Trophoblast cell (in vitro differentiated cells and primary cell): Measurements from ENCODE around the gene CERK.

Experiments
- DNase-seq, 2 donors: peaks; one replicate each; pipeline ENCODE4 v3.0.0-alpha.2; 2016
- H2AFZ ChIP-seq: 2 replicates; pipeline ENCODE4 v1.6.1; 2013; ENCODE audit warnings: low read length, moderate library complexity, mild to moderate bottlenecking; ENCODE audit not compliant: insufficient read depth, poor library complexity
- H2AK5ac ChIP-seq: 2 replicates; pipeline ENCODE4 v1.6.1; 2013; ENCODE audit warnings: mild to moderate bottlenecking, low read length
- H2BK120ac ChIP-seq: 2 replicates; pipeline ENCODE4 v1.6.1; 2013; ENCODE audit warnings: low read length, mild to moderate bottlenecking, moderate library complexity; ENCODE audit not compliant: insufficient read depth, poor library complexity
- H2BK12ac ChIP-seq: 2 replicates; pipeline ENCODE4 v1.6.1; 2013; ENCODE audit warnings: mild to moderate bottlenecking, low read length, moderate library complexity
- H2BK5ac ChIP-seq: 2 replicates; pipeline ENCODE4 v1.6.1; 2013; ENCODE audit warnings: low read length, low read depth, moderate library complexity, mild to moderate bottlenecking; ENCODE audit not compliant: poor library complexity
- H3K14ac ChIP-seq: 2 replicates; pipeline ENCODE4 v1.6.1; 2013; ENCODE audit warnings: mild to moderate bottlenecking, low read length
- H3K18ac ChIP-seq: 2 replicates; pipeline ENCODE4 v1.6.1; 2013; ENCODE audit warnings: mild to moderate bottlenecking, low read length
- H3K23ac ChIP-seq: 2 replicates; pipeline ENCODE4 v1.6.1; 2013; ENCODE audit warnings: low read length
- H3K27ac ChIP-seq: 2 replicates; pipeline ENCODE4 v1.5.1; 2013; ENCODE audit warnings: low read depth, mild to moderate bottlenecking, inconsistent platforms, low read length, moderate library complexity
- H3K27me3 ChIP-seq: 2 replicates; pipeline ENCODE4 v1.6.1; 2013; ENCODE audit warnings: inconsistent platforms, mild to moderate bottlenecking, low read length, moderate library complexity; ENCODE audit not compliant: insufficient read depth
- H3K36me3 ChIP-seq, 2 experiments: 1 replicate in 1 of 2; 2 replicates in 1 of 2; pipeline ENCODE4 v1.6.1; 2013; ENCODE audit warnings: low read length in 2 of 2, mild to moderate bottlenecking in 2 of 2, moderate library complexity in 1 of 2; ENCODE audit not compliant: insufficient read depth in 2 of 2, control insufficient read depth in 1 of 2
- H3K4ac ChIP-seq: 2 replicates; pipeline ENCODE4 v1.6.1; 2013; ENCODE audit warnings: low read depth, mild to moderate bottlenecking, low read length, moderate library complexity
- H3K4me1 ChIP-seq, 2 experiments: 1 replicate in 1 of 2; 2 replicates in 1 of 2; pipeline ENCODE4 v1.6.1; 2013; ENCODE audit warnings: low read length in 2 of 2, mild to moderate bottlenecking in 2 of 2, moderate library complexity in 1 of 2; ENCODE audit not compliant: insufficient read depth in 2 of 2, control insufficient read depth in 1 of 2
- H3K4me2 ChIP-seq: 2 replicates; pipeline ENCODE4 v1.6.1; 2013; ENCODE audit warnings: inconsistent platforms, mild to moderate bottlenecking, low read length, moderate library complexity
- H3K4me3 ChIP-seq: 2 replicates; pipeline ENCODE4 v1.5.1; 2013; ENCODE audit warnings: mild to moderate bottlenecking, low read depth, low read length, inconsistent platforms
- H3K79me1 ChIP-seq: one replicate; pipeline ENCODE4 v1.6.1; 2013; ENCODE audit warnings: low read length
- H3K79me2 ChIP-seq: 2 replicates; pipeline ENCODE4 v1.6.1; 2013; ENCODE audit warnings: low read length, mild to moderate bottlenecking; ENCODE audit not compliant: control insufficient read depth, insufficient read depth, poor library complexity
- H3K9ac ChIP-seq: 2 replicates; pipeline ENCODE4 v1.6.1; 2013; ENCODE audit warnings: mild to moderate bottlenecking, low read length
- H3K9me3 ChIP-seq: 2 replicates; pipeline ENCODE4 v1.6.1; 2013; ENCODE audit warnings: low read depth, mild to moderate bottlenecking, control low read depth, inconsistent platforms, low read length; ENCODE audit not compliant: insufficient read depth
- H4K12ac ChIP-seq: 2 replicates; pipeline ENCODE4 v1.6.1; 2013; ENCODE audit warnings: low read depth, mild to moderate bottlenecking, low read length, moderate library complexity
- H4K8ac ChIP-seq: 2 replicates; pipeline ENCODE4 v1.6.1; 2013; ENCODE audit warnings: low read depth, mild to moderate bottlenecking, low read length, moderate library complexity
- H4K91ac ChIP-seq: one replicate; pipeline ENCODE4 v1.6.1; 2013; ENCODE audit warnings: low read depth, mild to moderate bottlenecking, low read length, moderate library complexity
- WGBS: extraction: QIAGEN DNeasy Blood & Tissue Kit; methylation state at CpG from one replicate; pipeline ENCODE4 v1.1.7; 2013; ENCODE audit warnings: missing lambda C conversion rate; ENCODE audit not compliant: insufficient read length, insufficient coverage; ENCODE audit errors: extremely low coverage; 5-methylcytosine and 5-hydroxymethylcytosine counted together

CERK gene

DNA sequence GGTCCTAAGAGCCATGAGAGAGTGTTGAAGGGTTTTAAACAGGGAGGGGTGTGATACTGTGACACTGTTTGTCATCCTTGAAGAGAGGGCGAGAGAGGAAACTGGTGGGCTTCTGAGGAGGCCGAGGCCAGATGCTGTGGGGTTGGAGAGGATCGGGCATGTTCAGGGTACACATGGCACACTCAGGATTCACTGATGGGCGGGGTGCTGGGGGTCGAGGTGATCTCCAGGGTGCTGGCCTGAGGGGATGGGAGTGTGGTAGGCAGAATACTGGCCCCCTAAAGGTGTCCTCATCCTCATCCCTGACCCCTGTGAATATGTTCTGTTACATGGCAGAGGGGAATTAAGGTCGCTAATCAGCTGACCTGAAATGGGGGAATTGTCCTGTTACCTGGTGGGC, 31.7 kb upstream of the CERK start:
- Histone ChIP-seq H3K9ac (no peak overlapping the region), H3K79me1 (peaks cover 4% of the 10 kb centered on the region), H2AK5ac (no peak overlapping the region), H3K23ac (no peak overlapping the region), H2BK5ac (no peak overlapping the region), H3K9me3 (no peaks in the 10 kb centered on the region), H4K91ac (no peak overlapping the region), H3K27ac (no peak overlapping the region), H3K36me3 (peaks cover 0 to 2% of the 10 kb centered on the region in 2 experiments), H3K4me3 (no peak overlapping the region), H4K8ac (no peak overlapping the region), H3K4me1 (peaks cover 8 to 9% of the 10 kb centered on the region in 2 experiments), H3K79me2 (peaks cover 3% of the 10 kb centered on the region), H2AFZ (no peak overlapping the region), H3K4ac (no peak overlapping the region), H2BK12ac (no peak overlapping the region), H3K27me3 (no peaks in the 10 kb centered on the region), H3K14ac (no peak overlapping the region), H4K12ac (no peak overlapping the region), H2BK120ac (no peak overlapping the region), H3K4me2 (no peak overlapping the region), H3K18ac (no peak overlapping the region)
- WGBS, result no CpG with 5 or more reads among the region's 6 CpGs
- no peak for DNase-seq

DNA sequence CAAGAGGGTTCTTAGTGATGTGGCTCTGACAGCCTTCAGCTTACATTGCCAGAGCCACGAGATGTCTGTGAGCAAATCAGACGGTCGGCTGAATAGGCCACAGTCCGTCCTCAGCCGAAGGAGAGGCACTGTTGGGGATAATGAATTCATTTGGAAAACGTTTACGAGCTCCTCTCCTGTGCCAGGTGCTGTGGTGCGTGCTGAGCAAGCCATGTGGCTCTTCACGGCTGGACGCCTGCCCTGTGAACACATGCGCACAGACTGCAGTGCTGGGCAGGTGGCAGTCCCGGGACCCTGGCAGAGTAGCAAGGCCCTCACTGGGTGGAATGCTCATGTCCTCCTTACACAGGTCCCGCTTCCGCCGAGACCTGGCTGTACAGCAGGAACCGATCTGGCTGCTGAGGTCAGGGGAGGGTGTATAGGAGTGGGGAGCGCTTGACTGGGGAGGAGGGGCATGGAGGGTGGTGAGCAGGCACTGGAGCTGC, 31.2 kb upstream of the CERK start:
- Histone ChIP-seq H3K4ac (no peak overlapping the region), H3K18ac (no peak overlapping the region), H2BK120ac (no peak overlapping the region), H2BK5ac (no peak overlapping the region), H3K9ac (no peak overlapping the region), H3K4me3 (peak overlapping the region; percentile 5), H3K79me2 (no peaks in the 10 kb centered on the region), H2AK5ac (no peak overlapping the region), H2BK12ac (no peak overlapping the region), H3K79me1 (no peaks in the 10 kb centered on the region), H3K36me3 (peaks cover 0 to 2% of the 10 kb centered on the region in 2 experiments), H4K12ac (no peak overlapping the region), H3K4me2 (no peak overlapping the region), H3K23ac (no peak overlapping the region), H3K9me3 (no peaks in the 10 kb centered on the region), H3K4me1 (peaks cover 3 to 4% of the 10 kb centered on the region in 2 experiments), H2AFZ (no peak overlapping the region), H4K91ac (no peak overlapping the region), H4K8ac (no peak overlapping the region), H3K27ac (no peak overlapping the region), H3K14ac (no peak overlapping the region), H3K27me3 (no peaks in the 10 kb centered on the region)
- DNase-seq, result no peak
- no CpG with 5 or more reads among the region's 17 CpGs for WGBS

DNA sequence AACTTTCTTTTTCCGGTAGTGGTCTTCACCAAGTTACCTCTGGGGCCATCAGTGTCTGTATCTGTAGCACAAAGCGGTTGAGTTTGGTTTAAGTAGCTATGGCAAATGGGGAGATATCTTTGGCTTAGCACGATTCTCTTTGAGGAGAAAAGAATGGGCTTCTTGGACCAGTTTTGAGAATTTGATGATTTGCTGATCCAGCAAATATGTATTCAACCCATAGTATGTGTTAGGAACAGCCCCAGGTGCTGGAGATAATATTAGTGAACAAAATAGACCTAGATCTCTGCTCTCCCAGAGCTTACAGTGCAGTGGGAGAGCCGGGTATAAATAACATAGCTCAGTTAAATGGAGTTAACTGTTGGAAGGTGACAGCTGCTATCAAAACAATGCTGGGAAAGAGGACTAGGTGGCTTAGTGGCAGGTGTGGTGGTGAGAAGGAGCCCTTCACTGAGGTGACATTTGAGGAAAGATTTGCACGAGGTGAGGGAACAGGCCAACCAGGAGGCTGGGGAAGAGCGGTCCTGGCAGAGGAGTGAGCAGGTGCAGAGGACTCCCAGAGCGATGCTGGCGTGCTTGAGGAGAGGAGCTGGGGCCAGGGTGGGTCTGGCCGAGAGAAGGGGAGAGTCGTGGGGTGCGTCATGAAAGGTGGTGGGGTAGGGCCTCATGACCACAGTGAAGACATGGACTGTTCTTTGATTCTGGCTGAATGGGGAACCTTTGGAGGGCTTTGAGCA, 29.4 kb upstream of the CERK start:
- no peak for DNase-seq
- no peaks in the 10 kb centered on the region for H3K4me1 ChIP-seq
- no CpG with 5 or more reads among the region's 11 CpGs for WGBS
- H2AFZ ChIP-seq, result no peak overlapping the region
- no peak overlapping the region for H2AK5ac ChIP-seq
- no peak overlapping the region for H4K8ac ChIP-seq
- H3K79me2 ChIP-seq, result peaks cover 7% of the 10 kb centered on the region
- H2BK120ac ChIP-seq, result no peak overlapping the region
- no peak overlapping the region for H3K23ac ChIP-seq
- H2BK12ac ChIP-seq, result no peak overlapping the region
- H3K27ac ChIP-seq, result no peak overlapping the region
- H3K14ac ChIP-seq, result no peak overlapping the region
- H3K9me3 ChIP-seq, result no peaks in the 10 kb centered on the region
- peaks cover 7% of the 10 kb centered on the region for H3K79me1 ChIP-seq
- H4K91ac ChIP-seq, result no peak overlapping the region
- H3K36me3 ChIP-seq, result peaks cover 0 to 2% of the 10 kb centered on the region in 2 experiments
- H3K4me2 ChIP-seq, result no peak overlapping the region
- H3K9ac ChIP-seq, result no peak overlapping the region
- H3K18ac ChIP-seq, result no peak overlapping the region
- no peak overlapping the region for H3K4ac ChIP-seq
- H3K4me3 ChIP-seq, result no peak overlapping the region
- no peaks in the 10 kb centered on the region for H3K27me3 ChIP-seq
- H4K12ac ChIP-seq, result no peak overlapping the region
- no peak overlapping the region for H2BK5ac ChIP-seq

DNA sequence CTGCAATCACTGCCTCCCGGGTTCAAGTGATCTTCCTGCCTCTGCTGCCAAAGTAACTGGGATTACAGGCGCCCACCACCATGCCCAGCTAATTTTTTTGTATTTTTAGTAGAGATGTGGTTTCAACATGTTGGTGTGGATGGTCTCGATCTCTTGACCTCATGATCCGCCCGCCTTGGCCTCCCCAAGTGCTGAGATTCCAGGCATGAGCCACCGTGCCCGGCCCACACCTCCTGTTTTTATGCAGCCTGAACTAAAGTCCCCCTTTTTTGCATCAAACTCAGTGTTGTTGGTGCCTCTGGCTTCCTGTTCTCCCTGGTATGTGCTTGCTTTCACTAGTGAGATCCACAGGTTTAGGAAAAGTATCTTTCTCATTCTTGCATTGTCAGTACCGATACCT, 28.6 kb upstream of the CERK start:
- Histone ChIP-seq H2AFZ (no peak overlapping the region), H3K23ac (no peak overlapping the region), H4K91ac (no peak overlapping the region), H3K4me3 (no peak overlapping the region), H4K12ac (no peak overlapping the region), H3K4me2 (no peak overlapping the region), H3K27ac (no peak overlapping the region), H3K9ac (no peak overlapping the region), H3K4ac (no peak overlapping the region), H3K79me1 (peaks cover 10% of the 10 kb centered on the region), H3K18ac (no peak overlapping the region), H2BK5ac (no peak overlapping the region), H3K4me1 (peaks cover under 1% of the 10 kb centered on the region in 2 experiments), H3K27me3 (no peaks in the 10 kb centered on the region), H3K36me3 (peaks cover 0 to 2% of the 10 kb centered on the region in 2 experiments), H2BK120ac (no peak overlapping the region), H2BK12ac (no peak overlapping the region), H3K14ac (no peak overlapping the region), H3K9me3 (no peaks in the 10 kb centered on the region), H2AK5ac (no peak overlapping the region), H4K8ac (no peak overlapping the region), H3K79me2 (peaks cover 11% of the 10 kb centered on the region)
- no peak for DNase-seq
- no CpG with 5 or more reads among the region's 8 CpGs for WGBS
